ENCODE measurements around the gene SLC25A24.
"Not testable (repeated sequence)": the region's sequence is repeated elsewhere in the genome, so short reads cannot be mapped to it uniquely, and the experiment has no call there.

SLC25A24 gene

GRCh38 chr1:108214641-108215465 is 14.7 kb upstream of the SLC25A24 start:
- H3K36me3 ChIP-seq (ENCODE audit: insufficient read depth, low read length); H4K20me1 ChIP-seq (ENCODE audit: insufficient read depth, low read length); H3K9me3 ChIP-seq (ENCODE audit: insufficient read depth, low read length, severe bottlenecking); H3K9ac ChIP-seq (ENCODE audit: low read depth, low read length); H3K27me3 ChIP-seq (ENCODE audit: insufficient read depth, low read length, poor library complexity); DNase-seq; H3K4me2 ChIP-seq (ENCODE audit: insufficient read depth, low read length); H2AFZ ChIP-seq (ENCODE audit: low read depth, low read length); H3K27ac ChIP-seq (ENCODE audit: low read length); H3K79me2 ChIP-seq (ENCODE audit: insufficient read depth, low read length); H3K4me1 ChIP-seq (ENCODE audit: insufficient read depth, low read length); H3K4me3 ChIP-seq (ENCODE audit: low read depth in 1 of 2, low read length in 2 of 2): not testable (repeated sequence)
- ATAC-seq (ENCODE audit: insufficient read depth, low read depth): peak; percentile 68
- peak; percentile 58 for TF ChIP-seq CTCF (IDR thresholded peaks at IDR 0.05; ENCODE audit: borderline replicate concordance, extremely low read depth, low read length, poor library complexity, severe bottlenecking)

- ATAC-seq (ENCODE audit: insufficient read depth, low read depth): no peak
- Histone ChIP-seq H4K20me1 (ENCODE audit: insufficient read depth, low read length) (no peaks in the 10 kb centered on the region), H3K9me3 (ENCODE audit: insufficient read depth, low read length, severe bottlenecking) (no peaks in the 10 kb centered on the region), H3K79me2 (ENCODE audit: insufficient read depth, low read length) (no peaks in the 10 kb centered on the region), H2AFZ (ENCODE audit: low read depth, low read length) (no peak overlapping the region), H3K27ac (ENCODE audit: low read length) (no peak overlapping the region), H3K4me2 (ENCODE audit: insufficient read depth, low read length) (no peak overlapping the region), H3K4me1 (ENCODE audit: insufficient read depth, low read length) (no peaks in the 10 kb centered on the region), H3K27me3 (ENCODE audit: insufficient read depth, low read length, poor library complexity) (peaks cover 10% of the 10 kb centered on the region), H3K36me3 (ENCODE audit: insufficient read depth, low read length) (no peaks in the 10 kb centered on the region), H3K4me3 (ENCODE audit: low read depth in 1 of 2, low read length in 2 of 2) (no peak overlapping the region), H3K9ac (ENCODE audit: low read depth, low read length) (no peak overlapping the region)
- no peak for DNase-seq
- no peak for TF ChIP-seq CTCF (IDR thresholded peaks at IDR 0.05; ENCODE audit: borderline replicate concordance, extremely low read depth, low read length, poor library complexity, severe bottlenecking)
These were observed 10.9 kb upstream of the SLC25A24 start for GRCh38 chr1:108211014-108211413.

GRCh38 chr1:108209456-108210108 is 9.4 kb upstream of the SLC25A24 start:
- H3K9ac ChIP-seq (ENCODE audit: low read depth, low read length): no peak overlapping the region

More at GRCh38 chr1:108209456-108210108, 9.4 kb upstream of the SLC25A24 start:
- no peak overlapping the region for H3K4me3 ChIP-seq (ENCODE audit: low read depth in 1 of 2, low read length in 2 of 2)
- DNase-seq: no peak
- ATAC-seq (ENCODE audit: insufficient read depth, low read depth): no peak
- no peaks in the 10 kb centered on the region for H3K9me3 ChIP-seq (ENCODE audit: insufficient read depth, low read length, severe bottlenecking)
- no peaks in the 10 kb centered on the region for H4K20me1 ChIP-seq (ENCODE audit: insufficient read depth, low read length)
- H3K4me1 ChIP-seq (ENCODE audit: insufficient read depth, low read length): no peaks in the 10 kb centered on the region
- no peaks in the 10 kb centered on the region for H3K79me2 ChIP-seq (ENCODE audit: insufficient read depth, low read length)
- H3K27ac ChIP-seq (ENCODE audit: low read length): no peak overlapping the region
- no peaks in the 10 kb centered on the region for H3K36me3 ChIP-seq (ENCODE audit: insufficient read depth, low read length)
- TF ChIP-seq CTCF (IDR thresholded peaks at IDR 0.05; ENCODE audit: borderline replicate concordance, extremely low read depth, low read length, poor library complexity, severe bottlenecking) (no peak), EZH2 (IDR thresholded peaks at IDR 0.05; ENCODE audit: borderline replicate concordance, low read depth, low read length, severe bottlenecking) (no peak)
- H3K4me2 ChIP-seq (ENCODE audit: insufficient read depth, low read length): no peak overlapping the region
- peaks cover 10% of the 10 kb centered on the region for H3K27me3 ChIP-seq (ENCODE audit: insufficient read depth, low read length, poor library complexity)
- H2AFZ ChIP-seq (ENCODE audit: low read depth, low read length): no peak overlapping the region

All from DND-41 (cell line).